Left lobe of liver (tissue), 2 donors: Measurements from ENCODE around the gene LRRC1. TPM values are rescaled to one million over a fixed set of nuclear protein-coding genes. Genes with fewer than 3 reads are reported as not detected.
A peak's percentile ranks its signal among the peaks of the same experiment; 100 is the strongest.

Experiments used
- ATAC-seq: fragments of 200-7000 bp; cut with Tn5 transposase; one replicate; pipeline ENCODE4 v1.9.1; 2020; ENCODE audit warnings: mild to moderate bottlenecking, moderate library complexity
- DNase-seq: peaks from one replicate; pipeline ENCODE4 v3.0.0-alpha.2; 2020; ENCODE audit warnings: low spot score
- total RNA-seq: library from RNA; stranded (reverse); gene quantifications from one replicate; pipeline ENCODE4 v1.2.1, GENCODE V29; 2021
- donor health status: DM: no; HTN: no; CAD: no; lungs with moderate emphysema.
- donor health status: DM: no; HTN: yes; CAD: no.

Gene LRRC1
- total RNA-seq, 1 donor from 2014 or later, result 1.0 TPM

- ATAC-seq (no peak), DNase-seq (no peak)
Observed at GRCh38 chr6:53947780-53948179, 153.0 kb downstream of the LRRC1 start.

GRCh38 chr6:53951383-53951782 lies 156.6 kb downstream of the LRRC1 start:
- ATAC-seq (no peak), DNase-seq (no peak)

- no peak for DNase-seq
- peak; percentile 39 for ATAC-seq
Observed at GRCh38 chr6:53956068-53956711, 161.4 kb downstream of the LRRC1 start.

- DNase-seq (no peak), ATAC-seq (no peak)
Observed at GRCh38 chr6:53956804-53957203, 162.0 kb downstream of the LRRC1 start.

- DNase-seq (no peak), ATAC-seq (no peak)
Observed at GRCh38 chr6:53959717-53960116, 164.9 kb downstream of the LRRC1 start.

GRCh38 chr6:53960311-53960710 lies 165.5 kb downstream of the LRRC1 start:
- no peak for ATAC-seq
- DNase-seq, result no peak

GRCh38 chr6:53961679-53962370 lies 167.0 kb downstream of the LRRC1 start:
- no peak for DNase-seq
- no peak for ATAC-seq

- DNase-seq (no peak), ATAC-seq (no peak)
Observed at GRCh38 chr6:53962646-53963045, 167.8 kb downstream of the LRRC1 start.

- ATAC-seq, result no peak
- no peak for DNase-seq
Observed at GRCh38 chr6:53967415-53967814, 172.6 kb downstream of the LRRC1 start.

Other genes starting within 250 kb of the LRRC1 start
- 97.5 TPM for gene GCLC, start 249.9 kb upstream of the LRRC1 start, total RNA-seq
- 0.25 TPM for gene KLHL31, start 129.2 kb upstream of the LRRC1 start, total RNA-seq